NCI-H82 (cell line): ENCODE measurements around the gene CASP14.
"Not testable (repeated sequence)": the region's sequence is repeated elsewhere in the genome, so short reads cannot be mapped to it uniquely, and the experiment has no call there.

Experiments
- DNase-seq: peaks from one replicate; lab custom pipeline; 2025; lab: John Stamatoyannopoulos, UW

Gene CASP14

GRCh38 chr19:15048885-15049541 is at the start of gene CASP14:
Gene CASP14 (plus strand): TSS chr19:15049480. CDS start chr19:15052252, 2,772 bp downstream.
- DNase-seq: no peak

GRCh38 chr19:15008308-15008707 is 41.0 kb upstream of the CASP14 start:
- DNase-seq: no peak

- DNase-seq: peak; percentile 81
These were observed 38.6 kb upstream of the CASP14 start for GRCh38 chr19:15010501-15011300.

GRCh38 chr19:15014579-15014978 is 34.7 kb upstream of the CASP14 start:
- no peak for DNase-seq

GRCh38 chr19:15015946-15016542 is 33.2 kb upstream of the CASP14 start:
- no peak for DNase-seq

- not testable (repeated sequence) for DNase-seq
These were observed 30.4 kb upstream of the CASP14 start for GRCh38 chr19:15018836-15019235.

- no peak for DNase-seq
These were observed 27.8 kb upstream of the CASP14 start for GRCh38 chr19:15021286-15022007.

- DNase-seq: peak; percentile 45
These were observed 26.5 kb upstream of the CASP14 start for GRCh38 chr19:15022752-15023151.

GRCh38 chr19:15025217-15025616 is 24.1 kb upstream of the CASP14 start:
- DNase-seq: peak; percentile 61

GRCh38 chr19:15028490-15028889 is 20.8 kb upstream of the CASP14 start:
- DNase-seq: no peak

- DNase-seq: no peak
These were observed 17.6 kb upstream of the CASP14 start for GRCh38 chr19:15031675-15032074.

- no peak for DNase-seq
These were observed 13.4 kb upstream of the CASP14 start for GRCh38 chr19:15035795-15036311.

GRCh38 chr19:15037586-15037985 is 11.7 kb upstream of the CASP14 start:
- peak; percentile 36 for DNase-seq

GRCh38 chr19:15038294-15038693 is 11.0 kb upstream of the CASP14 start:
- no peak for DNase-seq

- no peak for DNase-seq
These were observed 7.3 kb upstream of the CASP14 start for GRCh38 chr19:15042003-15042402.

GRCh38 chr19:15042826-15043225 is 6.5 kb upstream of the CASP14 start:
- no peak for DNase-seq

GRCh38 chr19:15045506-15045905 is 3.8 kb upstream of the CASP14 start:
- DNase-seq: no peak

- DNase-seq: no peak
These were observed 1.6 kb upstream of the CASP14 start for GRCh38 chr19:15047680-15048079.

GRCh38 chr19:15048128-15048527 is 1.2 kb upstream of the CASP14 start:
- DNase-seq: no peak

- DNase-seq: no peak
These were observed 1.4 kb downstream of the CASP14 start for GRCh38 chr19:15050639-15051038.

GRCh38 chr19:15062036-15062435 is 12.8 kb downstream of the CASP14 start:
- no peak for DNase-seq

- not testable (repeated sequence) for DNase-seq
These were observed 21.1 kb downstream of the CASP14 start for GRCh38 chr19:15070386-15070785.
